AG10803 (cell line): Measurements from ENCODE around the gene TPK1.
"Not testable (repeated sequence)": the region's sequence is repeated elsewhere in the genome, so short reads cannot be mapped to it uniquely, and the experiment has no call there.

Experiments
- DNase-seq: peaks from one replicate; pipeline ENCODE4 v3.0.0; 2010; ENCODE audit warnings: low read depth
- H3K4me3 ChIP-seq: 2 replicates; pipeline ENCODE4 v1.5.1; 2011; ENCODE audit warnings: mild to moderate bottlenecking, low read length, control low read depth
- CTCF ChIP-seq: conservative IDR thresholded peaks from 2 replicates; pipeline ENCODE4 v1.5.1; 2011; ENCODE audit warnings: mild to moderate bottlenecking, low read length, control low read depth, inconsistent platforms

The TPK1 gene

GRCh38 chr7:144814299-144814698 is 21.6 kb downstream of the TPK1 start:
- no peak for TF ChIP-seq CTCF
- no peak for DNase-seq
- H3K4me3 ChIP-seq = no peak overlapping the region

GRCh38 chr7:144812379-144813283 is 23.2 kb downstream of the TPK1 start:
- TF ChIP-seq CTCF = no peak
- no peak overlapping the region for H3K4me3 ChIP-seq
- no peak for DNase-seq

DNA sequence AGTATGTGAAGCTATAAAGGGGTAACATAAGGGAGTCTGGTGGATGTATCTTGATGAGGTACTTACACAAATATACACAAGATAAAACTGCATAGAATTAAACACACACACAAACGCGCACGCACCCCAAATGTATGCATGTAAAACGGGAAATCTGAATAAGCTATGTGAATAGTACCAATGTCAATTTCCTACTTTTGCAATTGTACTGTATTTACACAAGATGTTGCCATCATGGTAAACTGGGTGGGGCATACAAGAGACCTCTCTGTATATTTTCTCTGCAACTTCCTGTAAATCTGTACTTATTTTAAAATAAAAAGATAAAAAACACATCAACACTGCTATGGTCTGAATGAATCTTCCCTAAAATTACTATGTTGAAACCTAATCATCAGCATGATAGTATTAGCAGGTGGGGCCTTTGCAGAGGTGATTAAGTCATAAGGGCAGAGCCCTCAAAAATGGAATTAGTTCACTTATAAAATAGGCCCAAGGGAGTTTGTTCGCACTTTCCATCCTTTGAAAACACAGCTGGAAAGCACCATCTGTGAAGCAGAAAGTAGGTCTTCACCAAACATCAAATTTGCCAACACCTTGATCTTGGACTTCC is 30.1 kb downstream of the TPK1 start:
- no peak for TF ChIP-seq CTCF
- H3K4me3 ChIP-seq = no peak overlapping the region
- no peak for DNase-seq

DNA sequence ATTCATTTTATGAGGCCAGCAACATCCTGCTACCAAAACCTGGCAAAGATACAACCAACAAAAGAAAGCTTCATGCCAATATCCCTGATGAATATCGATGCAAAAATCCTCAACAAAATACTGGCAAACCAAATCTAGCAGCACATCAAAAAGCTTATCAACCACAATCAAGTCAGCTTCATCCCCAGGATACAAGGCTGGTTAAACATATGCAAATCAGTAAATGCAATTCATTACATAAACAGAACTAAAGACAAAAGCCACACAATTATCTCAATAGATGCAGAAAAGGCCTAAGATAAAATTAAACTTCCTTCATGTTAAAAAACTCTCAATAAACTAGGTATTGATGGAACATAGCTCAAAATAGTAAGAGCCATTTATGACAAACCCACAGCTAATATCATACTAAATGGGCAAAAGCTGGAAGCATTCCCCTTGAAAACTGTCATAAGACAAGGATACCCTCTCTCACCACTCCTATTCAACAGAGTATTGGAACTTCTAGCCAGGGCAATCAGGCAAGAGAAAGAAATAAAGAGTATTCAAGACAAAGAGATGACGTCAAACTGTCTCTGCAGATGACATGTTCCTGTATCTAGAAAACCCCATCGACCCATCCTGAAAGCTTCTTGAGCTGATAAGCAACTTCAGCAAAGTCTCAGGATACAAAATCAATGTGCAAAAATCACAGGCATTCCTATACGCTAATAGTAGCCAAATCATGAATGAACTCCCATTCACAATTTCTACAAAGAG is 35.0 kb downstream of the TPK1 start:
- not testable (repeated sequence) for DNase-seq, H3K4me3 ChIP-seq

GRCh38 chr7:144796919-144797318 is 38.9 kb downstream of the TPK1 start:
- TF ChIP-seq CTCF = no peak
- DNase-seq = no peak
- no peak overlapping the region for H3K4me3 ChIP-seq

- H3K4me3 ChIP-seq = no peak overlapping the region
- TF ChIP-seq CTCF = no peak
- DNase-seq = no peak
Measured at GRCh38 chr7:144792050-144792449, 43.8 kb downstream of the TPK1 start.

DNA sequence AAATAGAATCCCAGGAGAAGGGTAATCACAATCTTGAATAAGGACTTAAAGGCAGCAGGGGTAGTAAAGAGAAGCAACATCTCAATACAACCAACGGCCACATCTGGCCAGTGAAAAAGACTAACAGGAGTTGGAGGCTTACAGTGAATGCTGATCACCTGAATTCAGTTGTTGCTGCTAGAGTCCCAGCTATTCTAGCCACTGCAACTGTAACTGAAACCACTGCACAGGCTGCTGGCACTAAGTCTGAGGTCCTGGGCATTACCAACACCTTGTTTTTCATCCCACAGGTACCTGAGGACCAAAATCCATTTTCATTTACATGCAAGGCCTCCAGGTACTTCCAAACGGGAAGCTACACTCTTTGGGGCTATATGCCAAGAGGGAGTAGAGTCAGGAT is 44.4 kb downstream of the TPK1 start:
- DNase-seq = no peak
- H3K4me3 ChIP-seq = no peak overlapping the region
- no peak for TF ChIP-seq CTCF
